Measurements from ENCODE around the gene EME2.

Gene EME2

GRCh38 chr16:1768061-1768766 is 4.4 kb upstream of the EME2 start:
- DNase-seq = no peak

- no peak for DNase-seq
Observed at GRCh38 chr16:1768767-1769401, 3.7 kb upstream of the EME2 start.

- DNase-seq = no peak
Observed at GRCh38 chr16:1769402-1770300, 3.0 kb upstream of the EME2 start.

- peak; percentile 44 for DNase-seq
Observed at GRCh38 chr16:1770328-1771187, 2.1 kb upstream of the EME2 start.

DNA sequence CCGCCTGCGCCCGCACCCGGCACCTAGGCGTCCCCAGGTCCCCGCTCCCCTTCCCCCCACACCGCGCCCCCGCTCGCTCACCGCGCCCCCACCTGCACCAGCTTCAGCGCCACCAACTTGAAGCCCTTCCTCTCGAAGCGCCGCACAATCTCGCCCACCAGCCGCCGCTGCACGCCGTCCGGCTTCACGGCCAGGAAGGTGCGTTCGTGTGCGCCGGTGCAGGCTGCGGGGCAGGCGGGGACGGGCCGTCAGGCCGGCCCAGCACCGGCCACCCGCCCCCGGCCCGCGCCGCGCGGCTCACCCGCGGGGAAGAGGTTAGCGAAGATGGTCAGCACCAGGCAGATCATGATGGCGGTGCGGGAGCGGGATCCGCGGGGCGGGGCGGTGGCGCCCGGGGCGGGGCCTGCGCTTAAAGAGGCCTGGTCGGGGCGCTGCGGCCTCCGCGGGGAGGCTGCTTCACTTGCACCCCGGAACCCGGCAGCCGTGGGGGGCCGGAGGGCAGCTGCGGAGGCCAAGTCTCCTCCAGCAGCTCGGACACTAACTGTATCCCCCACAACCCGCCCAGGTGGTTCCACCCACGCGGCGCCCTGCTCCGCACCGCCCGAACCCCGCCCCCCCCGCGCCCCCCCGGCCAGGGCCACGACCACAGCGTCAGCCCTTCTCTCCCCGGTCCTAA is 1.3 kb upstream of the EME2 start, which contains the start of gene NME3:
TSS of gene NME3 (minus strand) at position 356 of the 676 bp plus-strand sequence. CDS start at position 347, 9 bp downstream.
- peak; percentile 83 for DNase-seq

- no peak for DNase-seq
Observed at GRCh38 chr16:1771864-1772361, 697 bp upstream of the EME2 start.

GRCh38 chr16:1772908-1773702 is 495 bp downstream of the EME2 start, which contains the start of gene MRPS34:
MRPS34 (minus strand) TSS chr16:1773134; CDS start chr16:1773119, 15 bp downstream.
- DNase-seq = peak; percentile 87

GRCh38 chr16:1773703-1774447 is 1.3 kb downstream of the EME2 start:
- DNase-seq = peak; percentile 27

- DNase-seq = no peak
Observed at GRCh38 chr16:1774448-1774780, 1.8 kb downstream of the EME2 start.

DNA sequence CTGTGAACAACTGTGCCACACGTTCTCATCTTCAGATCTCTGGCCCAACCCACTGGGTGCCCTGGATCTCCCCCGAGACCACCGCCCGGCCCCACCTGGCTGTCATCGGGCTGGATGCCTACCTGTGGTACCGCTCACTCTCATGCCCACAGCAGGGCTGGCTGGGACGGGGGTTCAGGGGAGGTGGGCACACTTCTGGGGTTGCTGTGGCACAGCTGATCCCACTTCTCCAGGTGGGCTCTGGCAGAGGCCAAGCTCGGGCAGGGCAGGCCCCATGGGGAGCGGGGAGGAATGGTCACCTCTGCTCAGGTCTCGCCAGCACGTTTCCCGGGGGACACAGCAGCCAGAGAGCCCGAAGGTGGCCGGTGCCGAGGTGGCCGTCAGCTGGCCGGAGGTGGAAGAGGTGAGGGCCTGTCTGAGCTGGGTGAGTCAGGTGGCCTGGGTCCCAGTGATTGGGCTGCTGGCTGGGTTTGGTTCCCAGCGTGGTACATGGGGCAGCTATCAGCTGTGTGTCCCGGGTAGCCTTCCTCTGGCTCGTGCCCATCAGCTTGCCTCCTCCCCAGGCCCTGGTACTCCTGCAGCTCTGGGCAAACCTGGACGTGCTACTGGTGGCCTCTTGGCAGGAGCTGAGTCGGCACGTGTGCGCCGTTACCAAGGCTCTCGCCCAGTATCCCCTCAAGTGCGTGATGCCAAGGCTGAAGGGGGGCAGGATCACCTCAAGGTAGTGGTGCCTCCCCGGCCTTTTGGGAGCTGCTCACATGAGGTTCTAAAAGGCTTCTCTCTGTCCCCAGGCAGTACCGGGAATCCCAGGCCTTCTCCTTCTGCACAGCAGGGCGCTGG is 2.6 kb downstream of the EME2 start:
- no peak for DNase-seq

DNA sequence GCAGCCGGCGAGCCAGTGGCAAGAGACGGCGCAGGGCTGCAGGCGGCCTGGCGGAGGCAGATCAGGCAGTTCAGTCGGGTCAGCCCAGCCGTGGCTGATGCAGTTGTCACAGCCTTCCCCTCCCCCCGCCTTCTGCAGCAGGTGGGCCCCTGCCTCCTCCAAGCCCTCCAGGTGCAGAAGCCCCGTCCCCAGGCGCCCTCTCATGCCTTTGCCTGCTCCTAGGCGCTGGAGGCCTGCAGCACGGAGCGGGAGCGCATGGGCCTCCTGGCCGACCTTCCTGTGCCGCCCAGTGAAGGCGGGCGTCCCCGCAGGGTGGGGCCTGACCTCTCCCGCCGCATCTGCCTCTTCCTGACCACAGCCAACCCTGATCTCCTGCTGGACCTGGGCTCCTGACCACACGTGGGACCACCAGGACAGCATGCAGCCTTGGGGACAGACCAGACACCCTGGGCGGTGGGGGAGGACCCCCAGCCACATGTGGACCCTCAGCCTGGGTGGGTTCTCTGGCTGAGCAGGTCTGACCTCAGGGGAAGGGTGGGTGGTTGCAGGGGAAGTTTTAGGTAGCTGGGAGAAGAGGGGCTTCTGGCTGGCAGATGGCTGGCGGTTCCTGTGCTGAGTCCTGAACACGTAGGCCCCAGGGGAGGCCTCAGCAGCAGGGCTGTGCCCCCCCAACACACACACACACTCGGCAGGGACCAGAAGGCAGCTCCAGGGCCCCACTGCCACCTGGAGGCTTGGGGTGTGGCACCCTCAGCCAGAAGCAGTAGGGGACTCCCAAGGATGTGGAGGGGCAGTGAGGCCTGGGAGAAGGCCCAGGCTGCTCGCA is 3.4 kb downstream of the EME2 start:
- DNase-seq = no peak

- no peak for DNase-seq
Observed at GRCh38 chr16:1776672-1776955, 4.0 kb downstream of the EME2 start.

DNA sequence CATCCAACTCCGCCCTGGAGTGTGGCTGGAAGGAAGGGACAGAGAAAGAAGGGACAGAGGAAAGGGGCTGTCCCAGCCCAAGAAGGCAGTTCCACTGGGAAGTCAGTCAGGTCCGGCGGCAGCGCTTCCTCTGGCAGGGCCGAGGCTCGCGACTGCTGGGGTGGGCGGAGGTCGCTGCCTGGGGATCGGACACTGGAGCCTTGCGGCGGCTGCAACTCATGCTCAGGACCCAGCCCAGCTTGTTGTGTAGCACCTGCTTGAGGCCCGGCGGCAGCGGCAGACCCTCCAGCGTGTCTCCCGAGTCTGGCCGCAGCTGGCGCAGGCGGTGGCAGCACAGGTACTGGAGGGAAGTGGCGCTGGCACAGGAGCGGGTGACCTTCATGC is 4.4 kb downstream of the EME2 start:
- no peak for DNase-seq

- no peak for DNase-seq
Observed at GRCh38 chr16:1777375-1778199, 5.0 kb downstream of the EME2 start.

- no peak for DNase-seq
Observed at GRCh38 chr16:1778200-1779179, 5.9 kb downstream of the EME2 start.

DNA sequence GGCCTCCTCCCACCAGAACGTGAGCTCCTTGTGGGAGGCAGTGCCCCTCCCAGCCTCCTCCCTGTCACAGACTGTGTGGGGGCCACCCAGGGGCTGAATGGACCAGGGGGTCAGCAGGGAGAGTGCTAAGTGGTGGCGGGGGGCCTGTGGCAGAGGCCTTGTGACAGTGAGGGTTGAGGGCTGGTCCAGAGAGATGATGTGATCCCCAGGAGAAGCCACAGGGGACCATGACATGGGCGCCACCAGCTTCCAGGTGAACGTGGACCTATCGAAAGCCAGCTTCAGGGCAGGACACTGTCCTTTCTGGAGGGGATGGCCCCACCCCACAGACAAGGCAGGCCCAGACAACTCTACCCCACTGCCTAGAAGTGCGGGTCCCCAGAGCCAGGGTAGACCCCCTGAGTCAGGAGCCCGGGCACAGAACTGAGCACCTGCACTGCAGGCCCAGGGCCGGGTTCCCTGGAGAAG is 6.7 kb downstream of the EME2 start:
- no peak for DNase-seq

Data from activated CD4-positive, alpha-beta T cell treated with anti-CD3 and anti-CD28 coated beads, Interleukin-2, amount 50 U/mL, for 16 hours (primary cell).